DOHH2 (cell line): ENCODE results near the gene GAS7.

Experiments
- H3F3A ChIP-seq: fragments of 200-600 bp; sonication (generic), shearing (Covaris generic); 2 replicates; pipeline ENCODE4 v1.6.0; 2016; ENCODE audit warnings: antibody characterized with exemption, mild to moderate bottlenecking; ENCODE audit not compliant: control insufficient read depth, insufficient read depth
- H3K27ac ChIP-seq: fragments of 200-600 bp; sonication (generic); 2 replicates; pipeline ENCODE4 v1.5.1; 2014; ENCODE audit warnings: low read depth, mild to moderate bottlenecking, low read length, moderate library complexity
- H3K27me3 ChIP-seq: fragments of 200-600 bp; sonication (generic); 2 replicates; pipeline ENCODE4 v1.6.1; 2014; ENCODE audit warnings: mild to moderate bottlenecking, low read length, mixed read lengths; ENCODE audit not compliant: control insufficient read depth
- H3K36me3 ChIP-seq: fragments of 200-600 bp; sonication (generic); 2 replicates; pipeline ENCODE4 v1.6.1; 2014; ENCODE audit warnings: mild to moderate bottlenecking, low read length, moderate library complexity, mixed read lengths; ENCODE audit not compliant: control insufficient read depth
- H3K4me1 ChIP-seq: fragments of 200-600 bp; sonication (generic); 2 replicates; pipeline ENCODE4 v1.6.1; 2014; ENCODE audit warnings: mild to moderate bottlenecking, low read length, mixed read lengths; ENCODE audit not compliant: control insufficient read depth
- H3K4me2 ChIP-seq: fragments of 200-600 bp; sonication (generic); 2 replicates; pipeline ENCODE4 v1.6.0; 2014; ENCODE audit warnings: mild to moderate bottlenecking, low read length, moderate library complexity
- H3K4me3 ChIP-seq: fragments of 200-600 bp; sonication (generic); 2 replicates; pipeline ENCODE4 v1.5.1; 2014; ENCODE audit warnings: mild to moderate bottlenecking, low read length, mixed read lengths
- H3K79me2 ChIP-seq: fragments of 200-600 bp; sonication (generic); 2 replicates; pipeline ENCODE4 v1.6.1; 2014; ENCODE audit warnings: mild to moderate bottlenecking, low read length, mixed read lengths; ENCODE audit not compliant: control insufficient read depth
- H3K9me2 ChIP-seq: fragments of 200-600 bp; sonication (generic); replicated peaks from 2 replicates; pipeline ENCODE4 v1.6.1; 2014; ENCODE audit warnings: mild to moderate bottlenecking, low read length, mixed read lengths; ENCODE audit not compliant: control insufficient read depth
- H3K9me3 ChIP-seq: fragments of 200-600 bp; sonication (generic); 2 replicates; pipeline ENCODE4 v1.6.1; 2014; ENCODE audit warnings: antibody characterized with exemption, low read length, mixed read lengths; ENCODE audit not compliant: control insufficient read depth, insufficient read depth
- H4K20me1 ChIP-seq: fragments of 200-600 bp; sonication (generic); 2 replicates; pipeline ENCODE4 v1.6.0; 2014; ENCODE audit warnings: low read depth, mild to moderate bottlenecking, antibody characterized with exemption, low read length, moderate library complexity; ENCODE audit not compliant: control insufficient read depth, insufficient read depth
- CTCF ChIP-seq: fragments of 200-600 bp; sonication (generic); IDR thresholded peaks from one replicate; pipeline ENCODE4 v1.5.1; 2014; ENCODE audit warnings: antibody characterized with exemption, mild to moderate bottlenecking, low read depth, low read length; ENCODE audit not compliant: poor library complexity, severe bottlenecking
- EZH2phosphoT487 ChIP-seq: fragments of 200-600 bp; sonication (generic); IDR thresholded peaks from 2 replicates; pipeline ENCODE4 v1.6.1; 2017; ENCODE audit warnings: borderline replicate concordance, mild to moderate bottlenecking, antibody characterized with exemption, low read length, moderate library complexity, mixed read lengths

GAS7 gene

GRCh38 chr17:10135539-10136257, 62.7 kb downstream of the GAS7 start:
- no peak overlapping the region for H3K27ac ChIP-seq
- no peaks in the 10 kb centered on the region for H3K4me1 ChIP-seq
- no peaks in the 10 kb centered on the region for H3K9me3 ChIP-seq
- H3K36me3 ChIP-seq: no peaks in the 10 kb centered on the region
- no peak for TF ChIP-seq EZH2phosphoT487
- TF ChIP-seq CTCF: no peak
- no peaks in the 10 kb centered on the region for H4K20me1 ChIP-seq
- no peaks in the 10 kb centered on the region for H3F3A ChIP-seq
- no peaks in the 10 kb centered on the region for H3K79me2 ChIP-seq
- H3K27me3 ChIP-seq: no peaks in the 10 kb centered on the region
- no peak overlapping the region for H3K4me3 ChIP-seq
- H3K4me2 ChIP-seq: no peak overlapping the region
- no peaks in the 10 kb centered on the region for H3K9me2 ChIP-seq

- no peaks in the 10 kb centered on the region for H3K27me3 ChIP-seq
- no peak overlapping the region for H3K27ac ChIP-seq
- H3K4me2 ChIP-seq: no peak overlapping the region
- no peaks in the 10 kb centered on the region for H3K79me2 ChIP-seq
- no peaks in the 10 kb centered on the region for H3K9me2 ChIP-seq
- H3K9me3 ChIP-seq: no peaks in the 10 kb centered on the region
- H3K4me1 ChIP-seq: no peaks in the 10 kb centered on the region
- H3K4me3 ChIP-seq: no peak overlapping the region
- no peaks in the 10 kb centered on the region for H3K36me3 ChIP-seq
- no peaks in the 10 kb centered on the region for H3F3A ChIP-seq
- H4K20me1 ChIP-seq: no peaks in the 10 kb centered on the region
- TF ChIP-seq CTCF: no peak
These were observed 67.7 kb downstream of the GAS7 start for GRCh38 chr17:10130677-10131076.

- no peaks in the 10 kb centered on the region for H3K36me3 ChIP-seq
- H3K27ac ChIP-seq: no peak overlapping the region
- H3K79me2 ChIP-seq: no peaks in the 10 kb centered on the region
- no peaks in the 10 kb centered on the region for H3K27me3 ChIP-seq
- H3K9me3 ChIP-seq: no peaks in the 10 kb centered on the region
- TF ChIP-seq EZH2phosphoT487: no peak
- TF ChIP-seq CTCF: no peak
- no peaks in the 10 kb centered on the region for H3K9me2 ChIP-seq
- no peak overlapping the region for H3K4me2 ChIP-seq
- H3K4me3 ChIP-seq: no peak overlapping the region
- no peaks in the 10 kb centered on the region for H3F3A ChIP-seq
- no peaks in the 10 kb centered on the region for H4K20me1 ChIP-seq
- H3K4me1 ChIP-seq: no peaks in the 10 kb centered on the region
These were observed 68.1 kb downstream of the GAS7 start for GRCh38 chr17:10130263-10130662.
